HCT116 (cell line): ENCODE measurements around the gene SORL1. TPM values are rescaled to one million over a fixed set of nuclear protein-coding genes. Genes with fewer than 3 reads are reported as not detected.

Experiments
- ATAC-seq: fragments of 200-7000 bp; cut with Tn5 transposase; 2 replicates; pipeline ENCODE4 v1.9.1; 2020; ENCODE audit warnings: mild to moderate bottlenecking, moderate library complexity
- BruUV-seq: library from RNA; stranded (reverse); fragments of 400-500 nt; replicated peaks from 2 replicates; lab custom pipeline; 2021; lab: Mats Ljungman, UMichigan
- CTCF ChIA-PET: fragments of 300-600 bp; sonication (Branson Sonifier 250); formaldehyde crosslinking; loops from one replicate; lab custom pipeline; 2021; ENCODE audit warnings: antibody characterized with exemption; lab: Charles Lee
- POLR2A ChIA-PET: fragments of 300-600, 350-600 bp; sonication (Branson Sonifier 250); formaldehyde crosslinking; loops from one replicate; lab custom pipeline; 2021; ENCODE audit warnings: antibody characterized with exemption; lab: Charles Lee
- RAD21 ChIA-PET, 2 experiments: fragments of 300-600 bp; sonication (Branson Sonifier 250); formaldehyde crosslinking; loops; one replicate each; lab custom pipeline; 2023; ENCODE audit warnings: low total read pairs in 2 of 2; ENCODE audit not compliant: uncharacterized antibody in 2 of 2, unreplicated experiment in 2 of 2, low non-redundant PET in 1 of 2; lab: Charles Lee
- DNase-seq: peaks from one replicate; pipeline ENCODE4 v3.0.0-alpha.2; 2010; ENCODE audit warnings: low read depth, low spot score
- H2AFZ ChIP-seq: fragments of 200-600 bp; shearing (Covaris generic), sonication (generic); 2 replicates; pipeline ENCODE4 v1.6.1; 2017; ENCODE audit warnings: low read depth, mixed run types, mixed read lengths, antibody characterized with exemption, low read length; ENCODE audit not compliant: poor library complexity, severe bottlenecking
- H3K27ac ChIP-seq: 2 replicates; pipeline ENCODE4 v1.5.1; 2012; ENCODE audit warnings: low read depth, low read length
- H3K27me3 ChIP-seq: fragments of 200-600 bp; sonication (generic); 2 replicates; pipeline ENCODE4 v1.6.1; 2016; ENCODE audit warnings: mixed run types, low read length, mixed read lengths; ENCODE audit not compliant: insufficient read depth
- H3K36me3 ChIP-seq, 2 experiments: fragments of 200-500 bp in 1 of 2; fragments of 200-600 bp in 1 of 2; sonication (Bioruptor generic) in 1 of 2; sonication (generic) in 1 of 2; 2 replicates each; pipeline versions ENCODE4 v1.5.1 to v1.6.1; 2014 to 2016; ENCODE audit warnings: low read length in 2 of 2, inconsistent platforms in 1 of 2, mixed read lengths in 1 of 2, mixed run types in 1 of 2; ENCODE audit not compliant: insufficient read depth in 2 of 2, control insufficient read depth in 1 of 2
- H3K4me1 ChIP-seq, 2 experiments: fragments of 200-600 bp in 1 of 2; sonication (generic) in 1 of 2; 2 replicates each; pipeline versions ENCODE4 v1.5.1 to v1.6.1; 2012 to 2017; ENCODE audit warnings: low read length in 2 of 2, inconsistent platforms in 1 of 2, mild to moderate bottlenecking in 1 of 2, mixed read lengths in 1 of 2, mixed run types in 1 of 2, moderate library complexity in 1 of 2; ENCODE audit not compliant: insufficient read depth in 2 of 2, control insufficient read depth in 1 of 2
- H3K4me2 ChIP-seq: fragments of 200-600 bp; sonication (generic); 2 replicates; pipeline ENCODE4 v1.6.1; 2017; ENCODE audit warnings: mixed run types, low read length, mixed read lengths
- H3K4me3 ChIP-seq, 2 experiments: fragments of 200-600 bp in 1 of 2; sonication (generic) in 1 of 2; replicated peaks in 1 of 2; 2 replicates each; pipeline ENCODE4 v1.5.1; 2011 to 2016; ENCODE audit warnings: low read length in 2 of 2, control low read depth in 1 of 2, low read depth in 1 of 2, mild to moderate bottlenecking in 1 of 2, mixed read lengths in 1 of 2, mixed run types in 1 of 2
- H3K79me2 ChIP-seq: fragments of 200-600 bp; sonication (generic); 2 replicates; pipeline ENCODE4 v1.6.1; 2017; ENCODE audit warnings: mild to moderate bottlenecking, mixed run types, low read length, moderate library complexity, mixed read lengths; ENCODE audit not compliant: insufficient read depth
- H3K9ac ChIP-seq: fragments of 200-600 bp; sonication (generic); 2 replicates; pipeline ENCODE4 v1.6.1; 2016; ENCODE audit warnings: low read length, mixed read lengths
- H3K9me2 ChIP-seq: fragments of 200-600 bp; sonication (generic), shearing (Covaris generic); 2 replicates; pipeline ENCODE4 v1.6.1; 2017; ENCODE audit warnings: mixed run types, mild to moderate bottlenecking, moderate library complexity; ENCODE audit not compliant: insufficient read depth
- H3K9me3 ChIP-seq, 2 experiments: fragments of 200-500 bp in 1 of 2; fragments of 200-600 bp in 1 of 2; sonication (Bioruptor generic) in 1 of 2; sonication (generic) in 1 of 2; 2 replicates each; pipeline ENCODE4 v1.6.1; 2014 to 2017; ENCODE audit warnings: low read length in 2 of 2, mixed read lengths in 2 of 2, inconsistent platforms in 1 of 2, low read depth in 1 of 2, mild to moderate bottlenecking in 1 of 2, mixed run types in 1 of 2, moderate library complexity in 1 of 2; ENCODE audit not compliant: control insufficient read depth in 1 of 2, insufficient read depth in 1 of 2
- H4K20me1 ChIP-seq: fragments of 200-600 bp; sonication (generic), shearing (Covaris generic); 2 replicates; pipeline ENCODE4 v1.6.1; 2017; ENCODE audit warnings: mixed run types, mild to moderate bottlenecking, moderate library complexity; ENCODE audit not compliant: insufficient read depth
- CEBPB ChIP-seq: IDR thresholded peaks from 2 replicates; pipeline ENCODE4 v1.6.1; 2012; ENCODE audit warnings: low read depth
- EZH2 ChIP-seq: fragments of 200-600 bp; sonication (generic); IDR thresholded peaks from 2 replicates; pipeline ENCODE4 v1.6.1; 2017; ENCODE audit warnings: antibody characterized with exemption, mixed run types
- POLR2AphosphoS5 ChIP-seq: IDR thresholded peaks from 2 replicates; pipeline ENCODE4 v1.6.1; 2011; ENCODE audit warnings: mild to moderate bottlenecking, low read depth, low read length, moderate library complexity
- RAD21 ChIP-seq: IDR thresholded peaks from 2 replicates; pipeline ENCODE4 v1.6.1; 2012; ENCODE audit warnings: low read depth, mild to moderate bottlenecking
- SRF ChIP-seq: IDR thresholded peaks from 2 replicates; pipeline ENCODE4 v1.6.1; 2012; ENCODE audit warnings: low read depth
- TCF7L2 ChIP-seq: IDR thresholded peaks from 2 replicates; pipeline ENCODE4 v1.7.0; 2011; ENCODE audit warnings: borderline replicate concordance, inconsistent platforms; ENCODE audit not compliant: insufficient read depth, insufficient read length; ENCODE audit errors: extremely low read depth
- YY1 ChIP-seq: IDR thresholded peaks from 2 replicates; pipeline ENCODE4 v1.6.1; 2011; ENCODE audit warnings: low read length, low read depth, moderate library complexity, mild to moderate bottlenecking; ENCODE audit not compliant: insufficient replicate concordance; ENCODE audit errors: extremely low read depth
- ZFX ChIP-seq: fragments of 450-650 bp; IDR thresholded peaks from 2 replicates; pipeline ENCODE4 v1.6.1; 2017
- ZNF274 ChIP-seq: fragments of 200-500 bp; sonication (Bioruptor generic); IDR thresholded peaks from 2 replicates; pipeline ENCODE4 v1.6.1; 2014; ENCODE audit warnings: mild to moderate bottlenecking, low read depth, low read length, inconsistent platforms
- intact Hi-C: fragments of 100-400 bp; cut with micrococcal nuclease; formaldehyde crosslinking; loops from 2 replicates; pipeline ENCODE4 v1.10.0; 2022
- total RNA-seq: library from RNA; stranded (reverse); gene quantifications from one replicate; pipeline ENCODE4 v1.2.1, GENCODE V29; 2021; ENCODE audit not compliant: unreplicated experiment
- TF ChIP-seq, protein P1 (sequence below): IDR thresholded peaks from 2 replicates; pipeline ENCODE4 v1.6.1; 2011; ENCODE audit warnings: mild to moderate bottlenecking, low read length, moderate library complexity; ENCODE audit not compliant: insufficient replicate concordance; ENCODE audit errors: extremely low read depth
- TF ChIP-seq, protein P2 (sequence below): IDR thresholded peaks from 2 replicates; pipeline ENCODE4 v1.6.1; 2012
- TF ChIP-seq, protein P3 (sequence below): IDR thresholded peaks from 2 replicates; pipeline ENCODE4 v1.6.1; 2012; ENCODE audit warnings: low read depth

Gene SORL1
- total RNA-seq, 1 experiment from 2014 or later = 17.4 TPM

DNA sequence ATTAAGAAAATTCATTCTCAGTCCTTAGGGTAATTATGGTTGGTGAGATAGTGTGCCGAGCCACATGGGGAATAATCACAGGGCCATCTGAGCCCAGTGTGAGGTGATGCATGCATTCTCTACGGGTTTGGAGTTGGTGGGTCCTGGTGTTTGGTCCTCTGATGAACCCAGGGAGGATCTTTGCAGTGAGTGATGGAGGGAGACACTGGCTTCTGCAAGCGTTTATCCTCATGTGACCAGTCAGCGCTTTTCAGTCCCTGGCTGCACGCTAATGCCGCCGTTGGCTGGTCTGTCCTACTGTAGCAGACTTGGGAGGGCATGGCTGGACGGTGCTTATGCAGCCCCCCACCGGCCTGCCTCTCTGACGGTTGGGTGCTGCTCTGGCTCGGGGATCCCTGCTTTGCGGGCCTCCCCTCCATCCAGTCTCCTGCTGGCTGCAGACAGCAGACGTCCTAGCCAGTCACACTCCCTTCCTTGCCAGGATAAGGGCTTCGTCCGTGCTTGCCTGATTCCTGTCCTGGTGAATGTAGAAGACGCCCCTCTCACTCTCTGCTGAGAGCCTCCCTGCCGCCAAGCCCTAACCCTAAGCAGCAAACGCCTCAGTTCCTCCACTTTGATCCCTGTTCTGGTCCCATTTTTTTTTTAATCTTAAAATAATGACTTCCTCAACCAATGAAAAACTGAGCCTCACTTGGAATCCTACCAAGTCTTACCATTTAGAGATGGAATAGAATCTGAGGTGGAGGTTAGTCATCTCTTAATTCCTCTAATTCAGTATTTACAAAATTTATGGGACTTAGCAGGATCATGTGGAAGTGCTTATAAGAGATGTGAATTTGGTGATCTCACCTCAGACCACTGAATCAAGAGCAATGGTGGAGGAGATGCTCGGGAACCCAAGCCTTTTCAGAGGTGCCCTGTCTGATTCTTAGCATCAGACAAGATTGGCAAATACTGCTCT, 144.4 kb downstream of the SORL1 start (continued):
- TF ChIP-seq, protein P1, sequence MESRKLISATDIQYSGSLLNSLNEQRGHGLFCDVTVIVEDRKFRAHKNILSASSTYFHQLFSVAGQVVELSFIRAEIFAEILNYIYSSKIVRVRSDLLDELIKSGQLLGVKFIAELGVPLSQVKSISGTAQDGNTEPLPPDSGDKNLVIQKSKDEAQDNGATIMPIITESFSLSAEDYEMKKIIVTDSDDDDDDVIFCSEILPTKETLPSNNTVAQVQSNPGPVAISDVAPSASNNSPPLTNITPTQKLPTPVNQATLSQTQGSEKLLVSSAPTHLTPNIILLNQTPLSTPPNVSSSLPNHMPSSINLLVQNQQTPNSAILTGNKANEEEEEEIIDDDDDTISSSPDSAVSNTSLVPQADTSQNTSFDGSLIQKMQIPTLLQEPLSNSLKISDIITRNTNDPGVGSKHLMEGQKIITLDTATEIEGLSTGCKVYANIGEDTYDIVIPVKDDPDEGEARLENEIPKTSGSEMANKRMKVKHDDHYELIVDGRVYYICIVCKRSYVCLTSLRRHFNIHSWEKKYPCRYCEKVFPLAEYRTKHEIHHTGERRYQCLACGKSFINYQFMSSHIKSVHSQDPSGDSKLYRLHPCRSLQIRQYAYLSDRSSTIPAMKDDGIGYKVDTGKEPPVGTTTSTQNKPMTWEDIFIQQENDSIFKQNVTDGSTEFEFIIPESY = no peak
- TF ChIP-seq SRF (no peak), POLR2AphosphoS5 (no peak)

- RAD21 ChIA-PET = no interaction called here
- no peak for TF ChIP-seq EZH2
- TF ChIP-seq, protein P2, sequence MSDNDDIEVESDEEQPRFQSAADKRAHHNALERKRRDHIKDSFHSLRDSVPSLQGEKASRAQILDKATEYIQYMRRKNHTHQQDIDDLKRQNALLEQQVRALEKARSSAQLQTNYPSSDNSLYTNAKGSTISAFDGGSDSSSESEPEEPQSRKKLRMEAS = no peak
- no peak for TF ChIP-seq SRF
- TF ChIP-seq ZNF274 = no peak
- no peak for TF ChIP-seq ZFX
- TF ChIP-seq, protein P3, sequence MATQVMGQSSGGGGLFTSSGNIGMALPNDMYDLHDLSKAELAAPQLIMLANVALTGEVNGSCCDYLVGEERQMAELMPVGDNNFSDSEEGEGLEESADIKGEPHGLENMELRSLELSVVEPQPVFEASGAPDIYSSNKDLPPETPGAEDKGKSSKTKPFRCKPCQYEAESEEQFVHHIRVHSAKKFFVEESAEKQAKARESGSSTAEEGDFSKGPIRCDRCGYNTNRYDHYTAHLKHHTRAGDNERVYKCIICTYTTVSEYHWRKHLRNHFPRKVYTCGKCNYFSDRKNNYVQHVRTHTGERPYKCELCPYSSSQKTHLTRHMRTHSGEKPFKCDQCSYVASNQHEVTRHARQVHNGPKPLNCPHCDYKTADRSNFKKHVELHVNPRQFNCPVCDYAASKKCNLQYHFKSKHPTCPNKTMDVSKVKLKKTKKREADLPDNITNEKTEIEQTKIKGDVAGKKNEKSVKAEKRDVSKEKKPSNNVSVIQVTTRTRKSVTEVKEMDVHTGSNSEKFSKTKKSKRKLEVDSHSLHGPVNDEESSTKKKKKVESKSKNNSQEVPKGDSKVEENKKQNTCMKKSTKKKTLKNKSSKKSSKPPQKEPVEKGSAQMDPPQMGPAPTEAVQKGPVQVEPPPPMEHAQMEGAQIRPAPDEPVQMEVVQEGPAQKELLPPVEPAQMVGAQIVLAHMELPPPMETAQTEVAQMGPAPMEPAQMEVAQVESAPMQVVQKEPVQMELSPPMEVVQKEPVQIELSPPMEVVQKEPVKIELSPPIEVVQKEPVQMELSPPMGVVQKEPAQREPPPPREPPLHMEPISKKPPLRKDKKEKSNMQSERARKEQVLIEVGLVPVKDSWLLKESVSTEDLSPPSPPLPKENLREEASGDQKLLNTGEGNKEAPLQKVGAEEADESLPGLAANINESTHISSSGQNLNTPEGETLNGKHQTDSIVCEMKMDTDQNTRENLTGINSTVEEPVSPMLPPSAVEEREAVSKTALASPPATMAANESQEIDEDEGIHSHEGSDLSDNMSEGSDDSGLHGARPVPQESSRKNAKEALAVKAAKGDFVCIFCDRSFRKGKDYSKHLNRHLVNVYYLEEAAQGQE = no peak
- TF ChIP-seq POLR2AphosphoS5 = no peak
- no peak for TF ChIP-seq YY1
- TF ChIP-seq TCF7L2 = no peak
- no peak for TF ChIP-seq RAD21
- no peak for TF ChIP-seq CEBPB
- Histone ChIP-seq H2AFZ (no peak overlapping the region), H3K9me3 (no peaks in the 10 kb centered on the region), H3K4me2 (no peak overlapping the region), H3K9ac (no peak overlapping the region), H3K27me3 (no peaks in the 10 kb centered on the region), H3K79me2 (no peaks in the 10 kb centered on the region), H3K27ac (no peak overlapping the region), H3K4me1 (no peaks in the 10 kb centered on the region), H3K36me3 (no peaks in the 10 kb centered on the region), H3K4me3 (no peak overlapping the region), H3K9me2 (no peaks in the 10 kb centered on the region), H4K20me1 (no peaks in the 10 kb centered on the region)
- no peak for DNase-seq
- no peak for ATAC-seq
- POLR2A ChIA-PET = no interaction called here
- no TSS peak for BruUV-seq
- intact Hi-C loops = no loop called here
- CTCF ChIA-PET = no interaction called here
These were observed 151.2 kb downstream of the SORL1 start for GRCh38 chr11:121603316-121603715.
